Middle frontal gyrus (tissue), 1 donor: ENCODE results near the gene MFNG.
"Not testable (repeated sequence)": the region's sequence is repeated elsewhere in the genome, so short reads cannot be mapped to it uniquely, and the experiment has no call there.

Source experiments
- DNase-seq: peaks from one replicate; pipeline ENCODE4 v3.0.0-alpha.2; 2015; ENCODE audit warnings: low spot score; ENCODE audit errors: extremely low spot score

MFNG gene

GRCh38 chr22:37486224-37486845 lies at the start of gene MFNG:
Gene MFNG (minus strand): TSS chr22:37486384. CDS start chr22:37486177, 207 bp downstream.
- DNase-seq: no peak

GRCh38 chr22:37535159-37535558 lies 49.0 kb upstream of the MFNG start:
- DNase-seq: no peak

- DNase-seq: no peak
These were observed 48.3 kb upstream of the MFNG start for GRCh38 chr22:37534445-37534844.

DNA sequence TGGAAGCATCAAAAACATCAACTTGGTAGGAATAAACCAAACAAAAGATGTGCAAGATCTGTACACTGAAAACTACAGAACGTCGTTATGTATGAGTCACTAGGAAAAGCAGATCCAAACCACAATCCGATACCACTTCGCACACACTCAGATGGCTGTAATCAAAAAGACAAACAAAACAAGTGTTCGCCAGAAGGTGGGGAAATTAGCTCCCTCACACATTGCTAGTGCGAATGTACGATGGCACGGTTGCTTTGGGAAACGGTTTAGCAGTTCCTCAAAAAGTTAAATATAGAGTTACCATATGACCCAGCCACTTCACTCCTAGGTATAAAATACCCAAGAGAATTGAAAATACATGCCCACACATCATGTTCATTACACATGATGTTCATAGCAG lies 47.8 kb upstream of the MFNG start:
- DNase-seq: no peak

DNA sequence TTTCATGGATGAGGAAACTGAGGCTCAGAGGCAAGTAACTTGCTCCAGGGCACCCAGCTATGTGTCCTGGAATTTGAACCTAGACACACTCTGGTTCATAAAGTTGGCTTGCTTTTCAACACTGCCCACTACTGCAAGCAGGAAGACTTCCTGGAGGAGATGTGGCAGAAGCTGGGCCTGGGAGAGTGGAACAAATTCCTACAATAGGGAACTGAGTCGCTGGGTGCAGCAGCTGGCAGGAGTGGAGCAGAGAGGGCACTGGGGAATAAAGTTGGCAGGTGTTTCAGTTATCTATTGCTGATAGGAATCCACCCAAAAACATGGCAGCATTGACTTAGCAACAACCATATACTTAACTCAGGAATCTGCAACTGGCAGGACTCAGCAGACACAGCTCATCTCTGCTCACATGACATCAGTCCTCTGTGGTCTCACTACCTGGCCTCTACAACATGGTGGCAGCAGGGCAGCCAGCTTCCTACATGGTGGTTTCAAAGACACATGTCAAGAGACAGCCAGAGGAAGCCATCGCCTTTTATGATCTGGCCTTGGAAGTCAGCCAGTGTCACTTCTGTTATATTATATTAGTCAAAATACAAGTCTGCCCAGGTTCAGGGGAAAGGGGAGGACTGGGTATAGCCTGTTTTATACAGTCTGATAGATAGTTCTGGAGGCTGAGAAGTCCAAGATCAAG lies 43.6 kb upstream of the MFNG start:
- no peak for DNase-seq

DNA sequence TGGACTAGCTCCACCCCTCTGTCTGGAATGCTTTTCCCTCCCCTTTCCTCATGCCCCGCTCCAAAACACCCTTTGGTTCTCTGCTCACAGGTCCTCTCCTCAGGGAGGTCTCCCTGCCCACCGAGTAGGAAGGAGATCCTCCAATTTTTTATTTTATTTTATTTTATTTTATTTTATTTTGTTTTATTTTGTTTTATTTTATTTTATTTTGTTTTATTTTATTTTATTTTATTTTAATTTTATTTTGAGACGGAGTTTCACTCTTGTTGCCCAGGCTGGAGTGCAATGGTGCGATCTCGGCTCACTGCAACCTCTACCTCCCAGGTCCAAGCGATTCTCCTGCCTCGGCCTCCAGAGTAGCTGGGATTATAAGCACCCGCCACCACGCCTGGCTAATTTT lies 41.8 kb upstream of the MFNG start:
- DNase-seq: not testable (repeated sequence)

DNA sequence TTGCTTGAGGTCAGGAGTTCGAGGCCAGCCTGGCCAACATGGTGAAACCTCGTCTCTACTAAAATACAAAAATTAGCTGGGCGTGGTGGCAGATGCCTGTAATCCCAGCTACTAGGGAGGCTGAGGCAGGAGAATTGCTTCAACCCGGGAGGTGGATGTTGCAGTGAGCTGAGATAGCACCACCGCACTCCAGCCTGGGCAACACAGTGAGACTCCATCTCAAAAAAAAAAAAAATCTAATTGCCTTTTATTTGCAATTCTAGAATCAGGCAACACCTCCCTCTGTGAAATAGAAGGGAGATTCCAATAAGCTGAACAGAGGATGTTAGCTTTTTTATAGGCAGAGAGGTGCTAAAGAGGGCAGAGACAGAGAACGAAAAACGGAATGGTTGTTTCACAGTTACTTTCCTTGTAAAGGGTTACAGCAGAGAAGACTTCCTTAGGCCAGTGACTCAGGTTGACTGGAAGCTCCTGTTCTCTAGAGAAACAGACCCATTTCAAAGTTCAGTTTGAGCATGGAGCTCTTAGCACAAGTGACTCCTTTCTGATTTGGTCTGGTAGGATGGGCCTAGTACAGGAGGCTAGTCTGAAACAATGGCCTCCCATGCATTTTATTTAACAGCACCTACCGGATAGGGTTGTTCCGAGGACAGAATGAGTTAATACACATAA lies 41.0 kb upstream of the MFNG start:
- not testable (repeated sequence) for DNase-seq

GRCh38 chr22:37526376-37526775 lies 40.2 kb upstream of the MFNG start:
- no peak for DNase-seq

DNA sequence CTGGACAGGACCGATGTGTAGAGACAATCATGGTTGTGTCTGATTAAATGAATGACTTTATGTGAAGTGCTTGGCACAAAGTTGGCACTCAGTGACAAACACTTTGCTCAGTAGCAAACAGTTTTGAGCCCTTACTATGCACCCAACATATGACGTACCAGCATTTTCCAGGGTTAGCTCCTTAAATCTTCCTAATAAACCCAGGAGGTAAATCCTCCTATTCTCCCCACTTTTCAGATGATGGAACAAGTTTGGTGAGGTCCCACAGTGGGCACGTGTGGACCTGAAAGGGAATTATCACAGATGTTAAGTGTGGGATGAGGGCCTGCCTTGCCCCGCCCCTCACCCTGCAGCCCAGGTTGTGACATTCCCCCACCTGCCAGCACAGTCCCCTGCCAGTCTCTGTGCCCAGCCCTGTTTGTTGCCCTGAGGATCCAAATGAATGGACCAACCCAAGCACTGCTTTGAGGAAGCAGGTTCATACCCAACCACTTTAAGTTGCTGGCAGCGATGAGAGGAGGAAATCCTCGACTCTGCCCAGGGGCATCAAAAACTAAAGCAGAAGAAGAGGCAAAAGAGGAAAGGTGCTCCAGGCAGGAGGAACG lies 39.7 kb upstream of the MFNG start:
- DNase-seq: no peak

- DNase-seq: no peak
These were observed 39.0 kb upstream of the MFNG start for GRCh38 chr22:37525073-37525745.

GRCh38 chr22:37522482-37522881 lies 36.3 kb upstream of the MFNG start:
- DNase-seq: no peak

DNA sequence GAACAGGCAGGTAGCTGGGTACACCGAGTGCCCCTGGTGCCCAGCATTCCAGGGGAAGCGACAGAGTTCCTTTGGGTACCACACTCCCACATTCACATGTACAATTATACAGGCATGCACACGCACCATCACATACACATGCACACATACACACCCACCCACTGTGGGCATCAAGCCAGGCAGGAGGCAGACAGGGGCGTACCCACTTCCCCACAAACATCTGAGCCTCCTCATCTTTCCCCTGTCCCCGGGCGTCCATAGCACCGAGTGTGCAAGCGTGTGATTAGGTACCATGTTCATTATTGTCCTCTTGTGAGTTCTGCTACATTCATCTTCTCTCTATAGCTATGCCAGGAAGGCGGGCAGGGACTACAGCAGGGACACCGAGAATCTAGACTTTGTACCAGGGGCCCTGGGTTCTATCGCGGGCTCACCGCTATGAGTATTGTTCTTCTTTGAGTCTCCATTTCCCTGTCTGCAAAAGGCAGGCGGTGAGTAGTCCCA lies 35.1 kb upstream of the MFNG start:
- no peak for DNase-seq

DNA sequence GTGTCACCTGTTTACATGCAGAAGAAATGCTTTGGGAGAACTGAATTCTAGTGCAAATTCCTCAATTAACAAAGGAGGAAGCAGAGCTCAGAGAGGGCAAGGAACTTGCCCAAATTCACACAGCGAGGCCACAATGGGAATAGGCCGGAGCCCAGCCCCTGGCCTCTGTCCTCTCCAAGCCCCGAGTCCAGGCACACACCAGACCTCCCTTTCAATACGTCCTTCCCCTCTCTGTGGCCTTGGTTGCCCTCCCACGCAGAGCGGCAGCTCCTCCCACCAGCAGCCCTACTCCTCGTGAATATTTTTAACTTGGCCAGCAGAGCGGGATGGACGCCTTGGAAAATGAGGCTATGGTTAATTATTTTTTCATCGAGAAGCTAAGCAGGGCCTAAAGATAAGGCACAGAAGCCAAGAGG lies 34.6 kb upstream of the MFNG start:
- DNase-seq: no peak

DNA sequence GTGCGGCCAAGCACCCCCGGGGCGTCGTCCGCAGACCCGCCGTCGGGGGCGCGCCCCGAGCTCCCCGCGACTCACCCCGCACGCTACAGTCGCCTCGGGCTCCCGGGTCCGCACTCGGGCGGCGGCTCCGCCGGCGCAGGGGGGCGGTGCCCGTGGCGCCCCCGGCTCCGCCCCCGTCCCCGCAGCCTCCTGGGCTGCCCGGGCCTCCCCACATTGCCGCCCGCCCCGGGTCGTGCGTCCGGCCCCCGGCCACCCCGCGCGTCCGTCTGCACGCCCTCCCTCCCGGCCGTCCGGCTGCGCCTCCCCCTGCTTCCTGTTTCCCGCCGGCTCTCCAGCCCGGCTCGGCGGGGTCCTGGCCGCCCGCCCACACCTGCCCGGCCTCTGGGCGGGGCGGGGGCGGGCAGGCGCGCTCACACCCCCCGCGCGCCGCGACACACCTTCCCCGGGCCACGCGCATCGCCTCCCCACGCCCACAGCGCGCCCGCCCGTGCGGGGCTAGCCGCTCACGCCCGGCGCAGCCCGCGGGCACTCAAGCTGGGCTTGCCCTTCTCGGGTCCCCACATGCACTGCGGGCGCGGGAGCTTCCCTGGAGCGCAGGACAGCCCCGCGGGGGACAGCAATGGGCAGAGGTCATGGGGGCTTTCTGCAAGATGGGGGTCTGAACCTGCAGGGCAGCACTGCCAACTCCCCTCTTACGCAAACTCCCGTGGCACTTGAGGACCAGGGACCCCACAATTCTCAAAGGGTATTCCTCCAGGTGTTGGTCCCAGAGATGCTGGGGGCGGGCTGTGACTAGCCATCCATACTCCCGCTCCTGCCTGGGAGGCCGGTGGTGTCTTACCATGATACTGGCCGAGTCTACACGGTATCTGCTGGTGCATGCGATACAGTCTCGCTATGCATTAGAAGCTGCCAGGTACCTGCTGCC lies 33.3 kb upstream of the MFNG start, which contains the start of gene CARD10:
Gene CARD10, minus strand, starts transcription at position 148 of the 928 bp plus-strand sequence. CDS start 215 bp downstream, outside the sequence.
- DNase-seq: no peak

GRCh38 chr22:37518509-37519267 lies 32.5 kb upstream of the MFNG start:
- DNase-seq: no peak

- DNase-seq: no peak
These were observed 31.8 kb upstream of the MFNG start for GRCh38 chr22:37517826-37518450.

DNA sequence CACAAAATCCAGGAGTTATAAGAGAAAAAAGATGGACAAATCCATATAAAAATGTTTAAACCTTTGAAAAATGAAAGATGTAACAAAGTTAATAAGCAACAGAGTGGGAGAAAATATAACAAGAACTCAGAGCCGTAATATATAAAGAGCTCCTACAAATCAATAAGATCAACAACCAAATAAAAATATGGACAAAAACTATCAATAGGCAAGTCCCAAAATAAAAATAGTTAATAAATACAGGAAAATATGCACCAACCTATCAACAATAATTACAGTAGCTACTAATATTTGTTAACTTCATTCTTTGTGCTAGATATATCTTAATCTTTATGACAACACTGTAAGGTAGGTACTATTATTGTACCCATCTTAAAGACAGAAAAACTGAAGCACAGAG lies 30.3 kb upstream of the MFNG start:
- no peak for DNase-seq

- DNase-seq: no peak
These were observed 29.7 kb upstream of the MFNG start for GRCh38 chr22:37515901-37516300.

DNA sequence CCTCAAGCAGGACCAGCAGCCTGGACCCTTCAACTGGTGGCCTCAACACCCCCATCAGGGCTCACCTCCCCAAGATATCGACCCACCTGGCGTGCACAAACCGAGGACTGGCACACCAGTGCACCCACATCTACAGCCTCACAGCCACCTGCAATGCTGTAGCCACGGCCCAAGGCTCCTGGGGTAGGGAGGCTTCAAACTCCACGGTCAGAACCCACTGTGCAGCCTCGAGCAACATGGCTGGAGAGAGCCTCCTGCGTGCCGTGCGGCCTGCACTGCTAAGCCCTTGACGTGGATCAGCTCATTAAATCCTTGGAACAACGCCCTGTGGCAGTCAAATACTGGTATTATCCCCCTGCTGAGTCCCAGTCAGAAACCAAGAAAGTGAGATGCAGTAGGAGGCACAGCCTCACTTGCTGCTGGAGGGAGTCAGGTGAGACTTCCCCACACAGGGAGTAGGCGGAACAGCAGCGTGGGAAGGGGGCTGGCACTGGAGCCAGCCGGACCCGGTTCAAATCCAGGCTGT lies 28.4 kb upstream of the MFNG start:
- DNase-seq: no peak
